Chondrocyte (in vitro differentiated cells): Measurements from ENCODE around the gene ERBB4. TPM values are rescaled to one million over a fixed set of nuclear protein-coding genes. Genes with fewer than 3 reads are reported as not detected.

Source experiments
- DNase-seq: peaks from one replicate; pipeline ENCODE4 v3.0.0; 2021; ENCODE audit warnings: mixed read lengths, low spot score
- H3K27ac Mint-ChIP-seq: one replicate; pipeline ENCODE4 v1.8.0; 2021; ENCODE audit warnings: mild to moderate bottlenecking, moderate library complexity, mixed read lengths; ENCODE audit not compliant: unreplicated experiment
- H3K27me3 Mint-ChIP-seq: 2 replicates; pipeline ENCODE4 v1.8.0; 2021; ENCODE audit warnings: low read depth, mixed read lengths
- H3K36me3 Mint-ChIP-seq: 2 replicates; pipeline ENCODE4 v1.8.0; 2021; ENCODE audit warnings: low read depth, mixed read lengths
- H3K4me1 Mint-ChIP-seq: 2 replicates; pipeline ENCODE4 v1.8.0; 2021; ENCODE audit warnings: low read depth, mild to moderate bottlenecking, mixed read lengths
- H3K4me3 Mint-ChIP-seq: one replicate; pipeline ENCODE4 v1.8.0; 2021; ENCODE audit warnings: mild to moderate bottlenecking, moderate library complexity, mixed read lengths; ENCODE audit not compliant: unreplicated experiment
- H3K9me3 Mint-ChIP-seq: 2 replicates; pipeline ENCODE4 v1.8.0; 2021; ENCODE audit warnings: low read depth, mixed read lengths
- CTCF ChIP-seq: fragments of 200-600 bp; sonication (generic); IDR thresholded peaks from 2 replicates; pipeline ENCODE4 v1.5.0; 2021; ENCODE audit warnings: antibody characterized with exemption, mild to moderate bottlenecking, moderate library complexity
- total RNA-seq: library from RNA; stranded (reverse); gene quantifications from 3 replicates; pipeline ENCODE4 v1.2.1, GENCODE V29; 2021

ERBB4 gene
- total RNA-seq, 1 donor from 2014 or later: 1.3 TPM

GRCh38 chr2:211900000-211900399 lies 638.6 kb downstream of the ERBB4 start:
- H3K4me3 Mint-ChIP-seq: peak overlapping the region; percentile 49
- peak overlapping the region; percentile 68 for H3K27ac Mint-ChIP-seq
- H3K9me3 Mint-ChIP-seq: no peaks in the 10 kb centered on the region
- TF ChIP-seq CTCF: peak; percentile 58
- no peak for DNase-seq
- peaks cover 9% of the 10 kb centered on the region for H3K4me1 Mint-ChIP-seq
- no peaks in the 10 kb centered on the region for H3K27me3 Mint-ChIP-seq
- H3K36me3 Mint-ChIP-seq: no peaks in the 10 kb centered on the region

- Mint-ChIP-seq H3K4me1 (peaks cover 9% of the 10 kb centered on the region), H3K36me3 (no peaks in the 10 kb centered on the region), H3K27me3 (no peaks in the 10 kb centered on the region), H3K9me3 (no peaks in the 10 kb centered on the region), H3K27ac (no peak overlapping the region), H3K4me3 (no peak overlapping the region)
- no peak for DNase-seq
- no peak for TF ChIP-seq CTCF
Observed at GRCh38 chr2:211898702-211899101, 639.9 kb downstream of the ERBB4 start.

GRCh38 chr2:211881449-211881848 lies 657.2 kb downstream of the ERBB4 start:
- Mint-ChIP-seq H3K4me1 (peaks cover 9% of the 10 kb centered on the region), H3K4me3 (no peak overlapping the region), H3K27me3 (no peaks in the 10 kb centered on the region), H3K36me3 (no peaks in the 10 kb centered on the region), H3K27ac (no peak overlapping the region), H3K9me3 (no peaks in the 10 kb centered on the region)
- DNase-seq: no peak
- no peak for TF ChIP-seq CTCF

GRCh38 chr2:211879323-211879722 lies 659.3 kb downstream of the ERBB4 start:
- TF ChIP-seq CTCF: peak; percentile 86
- Mint-ChIP-seq H3K27me3 (no peaks in the 10 kb centered on the region), H3K9me3 (no peaks in the 10 kb centered on the region), H3K27ac (no peak overlapping the region), H3K4me3 (no peak overlapping the region), H3K4me1 (peaks cover 3% of the 10 kb centered on the region), H3K36me3 (no peaks in the 10 kb centered on the region)
- DNase-seq: no peak

- Mint-ChIP-seq H3K4me1 (peaks cover 3% of the 10 kb centered on the region), H3K36me3 (no peaks in the 10 kb centered on the region), H3K27me3 (no peaks in the 10 kb centered on the region), H3K9me3 (no peaks in the 10 kb centered on the region), H3K27ac (no peak overlapping the region), H3K4me3 (no peak overlapping the region)
- DNase-seq: no peak
- no peak for TF ChIP-seq CTCF
Observed at GRCh38 chr2:211877061-211877460, 661.5 kb downstream of the ERBB4 start.
